Parathyroid adenoma (tissue), 2 donors: ENCODE measurements around the gene TXNRD3.

Experiments
- H2AFZ ChIP-seq: fragments of 300-600 bp; sonication (generic); one replicate; pipeline ENCODE4 v1.7.0; 2017; ENCODE audit warnings: antibody characterized with exemption, mild to moderate bottlenecking
- H3K27ac ChIP-seq: fragments of 300-600 bp; sonication (generic); one replicate; pipeline ENCODE4 v1.7.0; 2017
- H3K27me3 ChIP-seq: fragments of 300-600 bp; sonication (generic); one replicate; pipeline ENCODE4 v1.7.0; 2017; ENCODE audit warnings: low read length; ENCODE audit not compliant: control insufficient read depth, insufficient read depth
- H3K36me3 ChIP-seq: fragments of 300-600 bp; sonication (generic); one replicate; pipeline ENCODE4 v1.7.0; 2017; ENCODE audit warnings: low read length; ENCODE audit not compliant: control insufficient read depth, insufficient read depth
- H3K4me1 ChIP-seq: fragments of 300-600 bp; sonication (generic); one replicate; pipeline ENCODE4 v1.7.0; 2017; ENCODE audit warnings: control low read depth
- H3K4me2 ChIP-seq: fragments of 300-600 bp; sonication (generic); one replicate; pipeline ENCODE4 v1.7.0; 2017; ENCODE audit warnings: low read length
- H3K4me3 ChIP-seq: fragments of 300-600 bp; sonication (generic); one replicate; pipeline ENCODE4 v1.7.0; 2017; ENCODE audit warnings: low read depth, low read length
- H3K79me2 ChIP-seq: fragments of 300-600 bp; sonication (generic); one replicate; pipeline ENCODE4 v1.7.0; 2017; ENCODE audit warnings: control low read depth
- H3K9ac ChIP-seq: fragments of 300-600 bp; sonication (generic); one replicate; pipeline ENCODE4 v1.7.0; 2017; ENCODE audit warnings: mild to moderate bottlenecking
- H3K9me3 ChIP-seq: fragments of 300-600 bp; sonication (generic); one replicate; pipeline ENCODE4 v1.7.0; 2017; ENCODE audit warnings: low read length; ENCODE audit not compliant: control insufficient read depth
- CTCF ChIP-seq: fragments of 300-600 bp; sonication (generic); IDR thresholded peaks from one replicate; pipeline ENCODE4 v1.7.0; 2017; ENCODE audit warnings: antibody characterized with exemption, mild to moderate bottlenecking
- donor health status: primary hyperparathyroidism.

Gene TXNRD3

DNA sequence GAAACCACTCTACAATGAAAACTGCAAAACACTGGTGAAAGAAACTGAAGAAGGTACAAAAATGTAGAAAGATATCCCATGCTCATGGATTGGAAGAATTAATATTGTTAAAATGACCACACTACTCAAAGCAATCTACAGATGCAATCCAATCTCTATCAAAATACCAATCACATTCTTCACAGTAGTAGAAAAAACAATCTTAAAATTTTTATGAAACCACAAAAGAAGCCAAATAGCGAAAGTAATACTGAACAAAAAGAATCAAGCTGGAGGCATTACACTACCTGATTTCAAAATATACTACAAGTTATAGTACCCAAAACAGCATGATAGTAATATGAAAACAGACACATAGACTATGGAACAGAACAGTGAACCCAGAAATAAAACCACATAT is 36.9 kb downstream of the TXNRD3 start:
- H3K4me2 ChIP-seq, result no peak overlapping the region
- no peaks in the 10 kb centered on the region for H3K4me1 ChIP-seq
- no peaks in the 10 kb centered on the region for H3K36me3 ChIP-seq
- H3K27ac ChIP-seq, result no peak overlapping the region
- H3K9me3 ChIP-seq, result no peaks in the 10 kb centered on the region
- H3K79me2 ChIP-seq, result no peaks in the 10 kb centered on the region
- H3K4me3 ChIP-seq, result no peak overlapping the region
- no peak overlapping the region for H2AFZ ChIP-seq
- no peak overlapping the region for H3K9ac ChIP-seq
- H3K27me3 ChIP-seq, result no peaks in the 10 kb centered on the region
- TF ChIP-seq CTCF, result no peak

DNA sequence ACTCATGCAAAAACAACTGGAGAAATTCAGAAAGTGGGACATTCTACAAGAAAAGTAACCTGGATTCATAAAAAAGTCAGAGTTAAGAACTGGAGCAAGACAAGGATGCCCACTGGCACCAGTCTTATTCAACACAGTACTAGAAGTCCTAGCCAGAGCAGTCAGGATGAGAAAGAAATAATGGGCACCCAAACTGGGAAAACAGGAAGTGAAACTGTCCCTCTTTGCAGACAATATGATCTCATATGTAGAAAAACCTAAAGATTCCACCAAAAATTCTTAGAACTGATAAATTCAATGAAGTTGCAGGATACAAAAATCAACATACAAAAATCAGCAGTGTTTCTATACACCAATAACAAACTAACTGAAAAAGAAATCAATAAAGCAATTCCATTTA is 37.4 kb downstream of the TXNRD3 start:
- Histone ChIP-seq H3K27ac (no peak overlapping the region), H3K36me3 (no peaks in the 10 kb centered on the region), H3K4me3 (no peak overlapping the region), H3K4me2 (no peak overlapping the region), H3K9ac (no peak overlapping the region), H3K79me2 (no peaks in the 10 kb centered on the region), H3K4me1 (no peaks in the 10 kb centered on the region), H3K9me3 (no peaks in the 10 kb centered on the region), H2AFZ (no peak overlapping the region), H3K27me3 (no peaks in the 10 kb centered on the region)
- no peak for TF ChIP-seq CTCF

DNA sequence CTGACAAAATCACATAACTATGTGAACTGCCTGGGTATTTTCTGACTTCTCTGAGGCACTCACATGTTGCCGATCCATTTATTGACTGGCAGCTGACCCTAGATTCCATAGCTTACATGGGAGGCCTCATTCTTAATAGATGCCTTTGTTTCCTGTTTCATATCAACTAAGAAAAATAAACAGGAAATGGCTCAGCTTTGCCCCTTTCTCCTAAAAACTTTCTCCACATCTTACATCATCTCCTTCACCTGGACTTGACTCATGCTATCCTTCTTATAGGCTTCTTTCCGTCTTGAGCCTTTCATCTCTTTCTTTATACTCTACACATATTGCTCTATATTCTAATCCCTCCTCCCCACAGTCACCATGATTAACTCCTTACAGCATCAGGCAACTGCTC is 38.0 kb downstream of the TXNRD3 start:
- Histone ChIP-seq H3K9me3 (no peaks in the 10 kb centered on the region), H3K27ac (no peak overlapping the region), H3K27me3 (no peaks in the 10 kb centered on the region), H3K9ac (no peak overlapping the region), H3K4me2 (no peak overlapping the region), H3K36me3 (no peaks in the 10 kb centered on the region), H3K4me1 (no peaks in the 10 kb centered on the region), H2AFZ (no peak overlapping the region), H3K79me2 (no peaks in the 10 kb centered on the region), H3K4me3 (no peak overlapping the region)
- TF ChIP-seq CTCF, result no peak

GRCh38 chr3:126613479-126614188 is 41.3 kb downstream of the TXNRD3 start:
- Histone ChIP-seq H3K27me3 (no peaks in the 10 kb centered on the region), H3K36me3 (no peaks in the 10 kb centered on the region), H3K79me2 (no peaks in the 10 kb centered on the region), H2AFZ (no peak overlapping the region), H3K4me2 (no peak overlapping the region), H3K27ac (no peak overlapping the region), H3K4me1 (no peaks in the 10 kb centered on the region), H3K9ac (no peak overlapping the region), H3K4me3 (no peak overlapping the region), H3K9me3 (no peaks in the 10 kb centered on the region)
- no peak for TF ChIP-seq CTCF
